Fibroblast of villous mesenchyme (primary cell): Measurements from ENCODE around the gene RNF13. TPM values are rescaled to one million over a fixed set of nuclear protein-coding genes. Genes with fewer than 3 reads are reported as not detected.
A peak's percentile ranks its signal among the peaks of the same experiment; 100 is the strongest.

Experiments
- DNase-seq: peaks from one replicate; pipeline ENCODE4 v3.0.0-alpha.2; 2010; ENCODE audit warnings: low read depth
- H3K4me3 ChIP-seq: 2 replicates; pipeline ENCODE4 v1.5.1; 2011; ENCODE audit warnings: low read depth, mild to moderate bottlenecking, low read length
- total RNA-seq: library from RNA; depleted of rRNA; stranded (reverse); fragments of >200 nt; gene quantifications from 2 replicates; pipeline ENCODE4 v1.2.3, GENCODE V29; 2012
- TF ChIP-seq, protein P1 (sequence below): IDR thresholded peaks from 2 replicates; pipeline ENCODE4 v1.5.1; 2012; ENCODE audit warnings: low read depth, mild to moderate bottlenecking, low read length; ENCODE audit not compliant: insufficient read depth

Gene RNF13
- total RNA-seq, 1 donor, result 77.3 TPM

- no peak overlapping the region for H3K4me3 ChIP-seq
- TF ChIP-seq, protein P1, sequence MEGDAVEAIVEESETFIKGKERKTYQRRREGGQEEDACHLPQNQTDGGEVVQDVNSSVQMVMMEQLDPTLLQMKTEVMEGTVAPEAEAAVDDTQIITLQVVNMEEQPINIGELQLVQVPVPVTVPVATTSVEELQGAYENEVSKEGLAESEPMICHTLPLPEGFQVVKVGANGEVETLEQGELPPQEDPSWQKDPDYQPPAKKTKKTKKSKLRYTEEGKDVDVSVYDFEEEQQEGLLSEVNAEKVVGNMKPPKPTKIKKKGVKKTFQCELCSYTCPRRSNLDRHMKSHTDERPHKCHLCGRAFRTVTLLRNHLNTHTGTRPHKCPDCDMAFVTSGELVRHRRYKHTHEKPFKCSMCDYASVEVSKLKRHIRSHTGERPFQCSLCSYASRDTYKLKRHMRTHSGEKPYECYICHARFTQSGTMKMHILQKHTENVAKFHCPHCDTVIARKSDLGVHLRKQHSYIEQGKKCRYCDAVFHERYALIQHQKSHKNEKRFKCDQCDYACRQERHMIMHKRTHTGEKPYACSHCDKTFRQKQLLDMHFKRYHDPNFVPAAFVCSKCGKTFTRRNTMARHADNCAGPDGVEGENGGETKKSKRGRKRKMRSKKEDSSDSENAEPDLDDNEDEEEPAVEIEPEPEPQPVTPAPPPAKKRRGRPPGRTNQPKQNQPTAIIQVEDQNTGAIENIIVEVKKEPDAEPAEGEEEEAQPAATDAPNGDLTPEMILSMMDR, result no peak
- DNase-seq, result no peak
Measured at GRCh38 chr3:149957361-149958125, 144.5 kb downstream of the RNF13 start.

GRCh38 chr3:149958171-149958796 lies 145.3 kb downstream of the RNF13 start:
- TF ChIP-seq, protein P1, result no peak
- DNase-seq, result no peak
- no peak overlapping the region for H3K4me3 ChIP-seq

DNA sequence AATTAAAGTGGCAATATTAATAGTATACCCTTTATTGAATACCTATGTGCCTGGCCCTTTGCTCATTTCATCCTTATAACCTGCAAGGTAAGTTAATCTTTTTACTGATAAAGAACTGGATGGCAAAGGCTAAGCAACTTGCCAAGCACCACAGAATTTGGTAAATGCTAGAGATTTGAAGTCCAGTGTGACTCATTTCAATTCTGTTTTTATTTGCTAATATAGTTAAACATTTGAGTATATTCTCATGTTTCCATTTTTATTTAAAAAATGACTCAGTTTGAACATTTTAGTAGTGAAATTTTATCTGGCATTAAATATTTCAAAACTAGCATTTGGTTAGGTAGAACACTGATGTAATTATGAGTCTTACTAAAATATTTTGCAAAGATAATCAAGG lies 146.4 kb downstream of the RNF13 start:
- H3K4me3 ChIP-seq, result no peak overlapping the region
- TF ChIP-seq, protein P1, result no peak
- no peak for DNase-seq

DNA sequence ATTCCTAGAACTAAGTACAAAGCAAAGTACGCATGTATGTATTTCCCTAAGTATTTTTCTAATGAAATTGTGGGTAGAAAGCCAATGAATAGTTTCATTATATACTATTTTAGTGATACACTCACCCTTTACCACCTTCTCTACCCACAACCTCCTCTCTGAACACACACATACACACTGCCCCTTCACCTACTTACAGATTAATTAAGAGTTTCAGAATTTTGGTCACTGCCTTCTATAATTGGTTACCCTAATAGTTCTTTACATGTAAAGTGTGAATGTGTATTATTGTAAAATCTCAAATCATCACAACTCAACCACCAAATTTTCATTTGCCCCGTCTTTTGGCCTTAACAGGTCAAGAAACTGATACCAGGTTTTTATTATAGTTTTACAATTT lies 150.5 kb downstream of the RNF13 start:
- DNase-seq, result no peak
- TF ChIP-seq, protein P1, result no peak
- H3K4me3 ChIP-seq, result no peak overlapping the region

GRCh38 chr3:149964291-149964690 lies 151.3 kb downstream of the RNF13 start:
- no peak overlapping the region for H3K4me3 ChIP-seq
- peak; percentile 23 for DNase-seq
- TF ChIP-seq, protein P1, result no peak

DNA sequence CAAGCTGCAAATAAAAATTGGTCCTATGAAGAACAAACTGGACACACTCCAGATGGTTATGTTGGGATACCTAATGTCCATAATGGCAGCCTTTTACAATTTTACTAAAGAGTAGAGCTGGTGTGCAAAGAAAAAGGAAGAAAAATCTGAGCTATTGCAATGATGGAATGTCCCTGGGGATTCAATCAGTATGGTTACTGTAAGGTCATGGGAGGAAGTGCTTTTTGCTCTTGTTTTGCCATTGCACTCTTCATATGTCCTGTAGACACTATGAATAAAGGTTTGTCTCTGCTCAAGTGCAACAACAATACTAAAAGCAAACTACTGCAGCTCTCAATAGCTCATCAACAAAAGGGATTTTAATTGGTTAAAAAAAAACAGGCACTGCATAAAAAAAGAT lies 152.3 kb downstream of the RNF13 start:
- DNase-seq, result no peak
- TF ChIP-seq, protein P1, result no peak
- no peak overlapping the region for H3K4me3 ChIP-seq
